Upper lobe of left lung (tissue), 4 donors: Measurements from ENCODE around the gene SYNE2.

ENCODE experiments used
- POLR2A ChIP-seq, 4 donors: fragments of 450-650 bp; IDR thresholded peaks; one replicate each; pipeline ENCODE4 v1.5.1; 2016 to 2017; ENCODE audit warnings: antibody characterized with exemption in 4 of 4, mild to moderate bottlenecking in 2 of 4
- POLR2AphosphoS5 ChIP-seq, 2 donors: sonication (generic); formaldehyde crosslinking; IDR thresholded peaks; one replicate each; pipeline ENCODE4 v1.5.1; 2017; ENCODE audit warnings: antibody characterized with exemption in 2 of 2
- TF ChIP-seq, protein P1 (sequence below), 6 experiments: fragments of 450-650 bp in 4 of 6; fragments of 200-600 bp in 2 of 6; sonication (generic) in 2 of 6; IDR thresholded peaks; one replicate each; pipeline ENCODE4 v1.5.1; 2016 to 2019; ENCODE audit warnings: antibody characterized with exemption in 6 of 6

DNA sequence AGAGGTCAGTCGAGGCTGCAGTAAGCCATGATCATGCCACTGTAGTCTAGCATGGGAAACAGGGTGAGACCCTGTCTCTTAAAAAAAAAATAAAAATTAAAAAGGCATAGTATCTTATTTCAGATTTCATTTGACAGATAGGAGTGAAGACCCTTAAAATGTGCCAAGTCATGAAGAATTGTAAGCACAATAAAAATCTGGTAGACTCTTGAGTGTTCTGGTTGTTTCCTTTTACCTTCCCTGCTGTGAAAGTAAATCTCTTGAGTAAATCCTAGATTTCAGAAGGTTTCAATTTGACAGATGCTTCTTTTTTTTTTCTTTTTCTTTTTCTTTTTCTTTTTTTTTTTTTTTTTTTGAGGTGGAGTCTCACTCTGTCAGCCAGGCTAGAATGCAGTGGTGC, 332.4 kb downstream of the SYNE2 start:
- TF ChIP-seq POLR2A (IDR thresholded peaks at IDR 0.05) (no peak), POLR2AphosphoS5 (IDR thresholded peaks at IDR 0.05) (no peak)
- TF ChIP-seq, protein P1, sequence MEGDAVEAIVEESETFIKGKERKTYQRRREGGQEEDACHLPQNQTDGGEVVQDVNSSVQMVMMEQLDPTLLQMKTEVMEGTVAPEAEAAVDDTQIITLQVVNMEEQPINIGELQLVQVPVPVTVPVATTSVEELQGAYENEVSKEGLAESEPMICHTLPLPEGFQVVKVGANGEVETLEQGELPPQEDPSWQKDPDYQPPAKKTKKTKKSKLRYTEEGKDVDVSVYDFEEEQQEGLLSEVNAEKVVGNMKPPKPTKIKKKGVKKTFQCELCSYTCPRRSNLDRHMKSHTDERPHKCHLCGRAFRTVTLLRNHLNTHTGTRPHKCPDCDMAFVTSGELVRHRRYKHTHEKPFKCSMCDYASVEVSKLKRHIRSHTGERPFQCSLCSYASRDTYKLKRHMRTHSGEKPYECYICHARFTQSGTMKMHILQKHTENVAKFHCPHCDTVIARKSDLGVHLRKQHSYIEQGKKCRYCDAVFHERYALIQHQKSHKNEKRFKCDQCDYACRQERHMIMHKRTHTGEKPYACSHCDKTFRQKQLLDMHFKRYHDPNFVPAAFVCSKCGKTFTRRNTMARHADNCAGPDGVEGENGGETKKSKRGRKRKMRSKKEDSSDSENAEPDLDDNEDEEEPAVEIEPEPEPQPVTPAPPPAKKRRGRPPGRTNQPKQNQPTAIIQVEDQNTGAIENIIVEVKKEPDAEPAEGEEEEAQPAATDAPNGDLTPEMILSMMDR (IDR thresholded peaks at IDR 0.05), result no peak
